T follicular helper cell (primary cell): ENCODE data around the gene SSRP1.
"Not testable (repeated sequence)": the region's sequence is repeated elsewhere in the genome, so short reads cannot be mapped to it uniquely, and the experiment has no call there.

Source experiments
- DNase-seq: peaks from one replicate; pipeline ENCODE4 v3.0.0-alpha.2; 2020; ENCODE audit warnings: low read depth

The SSRP1 gene

DNA sequence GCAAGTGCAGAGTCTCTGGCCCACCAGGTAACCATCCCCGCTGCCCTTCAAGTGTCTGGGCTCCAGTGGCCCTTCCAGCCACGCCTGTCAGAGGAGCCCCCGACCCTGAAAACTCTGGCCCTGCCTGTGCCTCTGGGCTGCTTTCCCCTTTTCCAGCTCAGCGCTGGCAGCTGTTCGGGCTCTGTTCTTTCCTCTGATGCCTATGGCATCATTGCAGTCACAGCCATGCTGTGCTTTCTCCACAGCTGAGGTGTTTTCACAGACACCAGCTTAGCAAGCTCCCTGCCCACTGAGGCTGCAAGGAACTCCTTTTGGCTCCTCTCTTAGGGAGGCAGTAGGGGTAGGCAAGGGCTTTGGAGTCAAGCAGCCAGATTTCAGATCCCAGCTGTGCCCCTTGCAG is 23.7 kb upstream of the SSRP1 start:
- no peak for DNase-seq

DNA sequence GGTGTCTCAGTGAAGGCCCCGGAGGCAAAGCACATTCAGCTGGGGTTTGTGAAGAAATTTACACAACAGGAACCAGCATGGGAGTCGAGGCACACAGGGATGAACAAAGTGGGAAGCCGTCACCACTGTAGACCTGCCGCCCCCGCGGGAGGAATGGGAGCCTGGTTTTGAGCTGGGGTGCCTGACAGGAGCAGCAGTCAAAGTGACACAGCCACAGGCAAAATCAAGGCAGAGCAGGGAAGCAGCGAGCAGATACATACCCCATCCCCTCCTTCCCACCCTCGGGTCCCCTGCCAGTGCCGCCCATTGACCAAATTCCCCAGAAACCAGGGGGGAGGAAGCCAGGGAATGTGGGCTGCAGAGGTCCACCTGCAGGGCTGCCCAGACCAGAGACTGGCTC is 23.3 kb upstream of the SSRP1 start:
- DNase-seq = no peak

DNA sequence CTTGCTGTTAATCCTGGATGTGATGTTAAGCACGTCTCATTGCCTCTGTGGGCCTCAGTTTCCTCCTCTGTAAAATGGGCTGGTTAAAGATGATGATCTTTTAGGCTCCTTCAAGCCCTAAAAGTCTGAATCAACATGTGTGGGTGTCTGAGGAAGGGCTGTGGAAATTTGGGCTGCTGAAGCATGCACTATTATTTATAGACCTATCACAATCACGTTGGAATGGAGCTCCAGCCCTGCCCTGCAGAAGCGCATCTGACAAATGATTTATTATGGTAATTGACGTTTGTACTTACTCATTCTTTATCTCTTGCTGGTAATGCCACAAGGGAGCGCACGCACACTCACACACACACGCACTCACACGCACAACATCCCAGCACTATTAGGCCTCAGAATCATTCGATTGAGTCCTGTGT is 22.9 kb upstream of the SSRP1 start:
- no peak for DNase-seq

DNA sequence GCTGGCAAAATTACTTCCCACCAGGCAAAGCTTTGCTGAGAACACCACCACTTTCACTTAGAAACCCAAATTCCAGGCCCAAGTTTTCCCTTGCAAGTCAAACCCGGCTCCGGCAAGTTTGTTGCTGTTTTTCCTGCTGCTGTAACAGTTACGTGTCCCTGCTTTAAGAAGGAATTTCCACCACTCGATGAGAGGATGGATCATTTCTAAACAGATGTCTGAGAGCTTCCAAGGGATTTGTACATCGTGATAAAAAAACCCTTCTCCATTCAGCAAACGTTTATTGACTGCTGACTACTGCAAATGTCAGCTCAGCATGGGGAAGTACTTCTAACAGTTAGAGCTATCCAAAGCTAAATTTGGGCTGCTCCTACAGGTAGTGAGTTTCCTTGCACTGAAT is 22.2 kb upstream of the SSRP1 start:
- no peak for DNase-seq

DNA sequence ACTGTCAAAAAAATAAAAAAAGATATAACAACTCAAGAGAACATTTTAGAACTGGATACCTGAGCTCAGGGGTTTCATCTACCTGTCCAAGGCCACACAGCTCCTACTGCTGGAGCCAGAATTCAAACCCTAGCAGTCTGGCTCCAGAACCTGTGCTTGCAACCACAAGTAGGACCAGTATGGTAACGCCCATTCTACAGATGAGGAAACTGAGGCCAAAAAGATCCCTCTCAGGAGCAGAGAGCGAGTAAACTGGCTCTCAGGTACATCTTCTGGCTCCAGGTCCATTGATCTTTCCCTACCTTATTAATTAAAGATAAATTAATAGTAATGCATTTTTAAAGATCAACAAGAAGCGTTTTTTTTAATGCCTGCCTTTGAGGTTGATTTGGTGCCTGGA is 21.6 kb upstream of the SSRP1 start:
- no peak for DNase-seq

DNA sequence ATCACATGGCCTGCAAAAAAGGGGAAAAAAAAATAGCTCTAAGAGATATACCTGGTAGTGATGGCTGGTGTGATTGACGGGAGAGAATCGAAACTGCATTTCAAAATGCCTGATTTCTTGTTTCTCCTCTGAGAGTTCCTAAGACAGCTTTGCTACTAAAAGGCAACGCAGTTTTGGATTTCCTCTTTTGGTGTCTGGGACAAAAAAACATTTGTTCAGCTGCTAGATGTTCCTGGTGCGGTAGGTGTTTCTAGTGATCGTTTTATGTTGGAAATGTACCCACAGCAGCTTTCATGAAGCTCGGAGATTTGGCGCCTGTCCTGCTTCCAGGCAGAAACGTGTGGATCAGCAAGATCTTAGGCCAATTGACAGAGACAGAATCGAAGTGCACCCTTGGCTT is 20.6 kb upstream of the SSRP1 start:
- DNase-seq = no peak

DNA sequence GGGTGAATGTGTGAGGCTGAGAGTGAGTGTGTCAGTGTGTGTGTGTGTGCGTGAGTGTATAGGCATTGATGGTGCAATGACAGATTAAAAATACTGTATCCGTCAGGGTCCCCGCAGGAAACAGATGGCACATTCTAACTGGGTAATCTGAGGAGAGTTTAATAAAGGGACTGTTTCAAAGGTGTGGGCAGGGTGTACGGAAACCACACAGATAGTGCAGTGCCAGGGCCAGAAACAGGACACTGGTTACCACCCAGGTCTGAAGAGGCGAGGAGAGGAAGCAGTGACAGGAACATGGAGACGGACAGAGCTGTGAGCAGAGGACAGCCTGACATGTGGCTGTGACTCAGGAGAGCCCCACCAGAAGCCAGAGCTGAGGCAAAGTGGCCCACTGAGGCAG is 19.0 kb upstream of the SSRP1 start:
- DNase-seq = no peak

DNA sequence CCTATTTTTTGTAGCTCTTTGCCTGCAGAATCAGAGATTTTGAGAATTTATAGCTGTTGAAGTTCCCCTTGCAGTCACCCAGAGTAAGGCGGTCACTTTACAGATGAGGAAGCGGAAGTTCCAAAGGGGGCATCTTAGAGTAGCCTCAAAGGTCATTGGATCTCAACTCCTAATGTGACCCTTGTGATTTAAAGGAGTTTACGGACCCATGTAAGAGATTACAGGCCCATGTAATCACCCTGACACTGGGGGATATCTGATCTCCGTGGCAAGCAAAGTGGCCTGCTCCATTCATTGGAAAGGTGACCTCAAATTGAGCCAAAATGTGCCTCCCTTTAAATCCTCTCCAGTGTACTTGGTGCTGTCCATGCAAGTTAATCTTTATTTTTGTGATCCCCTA is 18.2 kb upstream of the SSRP1 start:
- DNase-seq = no peak

DNA sequence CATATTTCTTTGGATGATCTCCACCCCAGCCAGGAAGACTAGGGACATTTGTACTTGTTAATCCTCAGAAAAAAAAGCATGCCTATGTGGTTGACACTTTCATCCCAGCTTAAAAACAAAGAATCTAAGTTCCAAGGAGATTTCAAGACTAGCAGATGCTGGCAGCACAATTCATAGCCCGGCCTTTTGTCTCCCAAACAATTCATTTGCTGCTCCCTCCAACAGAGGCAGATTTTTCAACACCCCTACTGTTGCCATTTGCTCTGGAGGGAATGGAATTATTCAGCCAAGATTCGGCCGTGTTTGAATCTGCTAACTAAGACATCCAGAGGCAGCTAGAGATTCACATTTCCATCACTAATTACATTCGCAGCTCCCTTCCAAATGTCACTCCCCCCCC is 17.8 kb upstream of the SSRP1 start:
- no peak for DNase-seq

DNA sequence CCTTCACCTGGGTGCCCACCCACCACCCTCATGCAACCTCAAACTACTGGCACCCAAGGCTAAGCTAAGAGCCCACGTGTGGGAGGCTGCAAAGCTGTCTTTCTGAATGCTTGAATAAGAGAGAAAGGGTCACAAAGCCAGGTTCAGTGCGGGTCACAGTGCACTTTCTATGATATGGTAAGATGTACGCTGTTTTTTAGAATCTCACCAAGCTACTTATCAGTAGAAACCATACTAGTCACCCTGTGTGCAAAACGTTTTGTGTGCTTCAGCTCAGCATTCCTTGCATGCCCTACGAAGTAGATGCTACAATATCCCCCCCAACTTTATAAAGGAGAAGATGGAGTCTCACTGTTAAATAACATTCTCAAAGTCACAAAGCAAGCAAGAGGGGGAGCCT is 17.3 kb upstream of the SSRP1 start:
- DNase-seq = no peak

DNA sequence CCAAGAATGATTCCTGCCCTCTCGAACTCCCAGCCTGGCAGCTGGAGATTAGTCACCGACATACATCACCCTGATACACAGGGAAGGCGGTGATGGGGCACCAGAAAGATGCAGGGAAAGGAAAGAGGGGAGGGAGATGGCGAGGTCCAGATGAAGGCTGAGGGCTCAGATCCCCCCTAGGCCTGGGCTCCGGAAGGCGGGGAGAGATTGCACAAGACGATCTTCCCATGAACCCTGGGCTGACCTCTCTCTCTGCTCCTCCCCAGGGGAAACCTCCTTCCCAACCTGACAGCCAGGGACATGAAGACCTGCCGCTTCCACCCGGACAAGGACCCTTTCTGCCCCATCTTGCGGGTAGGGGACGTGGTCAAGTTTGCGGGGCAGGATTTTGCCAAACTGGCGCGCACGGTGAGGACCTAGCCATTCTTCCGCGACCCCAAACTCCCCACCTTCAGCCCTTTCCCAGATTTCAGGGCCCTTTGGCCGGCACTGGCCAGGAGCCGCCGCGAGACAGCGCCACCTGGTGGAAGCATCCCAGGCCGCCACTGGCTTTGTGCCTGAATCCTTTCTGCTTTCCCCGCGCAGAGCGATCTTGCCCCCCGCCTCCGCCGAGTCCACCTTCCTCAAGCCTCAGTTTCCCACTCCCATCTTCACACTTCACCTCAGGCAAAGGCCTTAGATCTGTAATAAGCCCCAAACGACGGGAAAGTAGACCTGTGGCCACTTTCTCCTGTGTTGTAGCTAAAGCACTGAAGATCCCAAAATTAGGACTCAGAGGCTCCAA is 14.0 kb upstream of the SSRP1 start:
- DNase-seq = peak; percentile 37

DNA sequence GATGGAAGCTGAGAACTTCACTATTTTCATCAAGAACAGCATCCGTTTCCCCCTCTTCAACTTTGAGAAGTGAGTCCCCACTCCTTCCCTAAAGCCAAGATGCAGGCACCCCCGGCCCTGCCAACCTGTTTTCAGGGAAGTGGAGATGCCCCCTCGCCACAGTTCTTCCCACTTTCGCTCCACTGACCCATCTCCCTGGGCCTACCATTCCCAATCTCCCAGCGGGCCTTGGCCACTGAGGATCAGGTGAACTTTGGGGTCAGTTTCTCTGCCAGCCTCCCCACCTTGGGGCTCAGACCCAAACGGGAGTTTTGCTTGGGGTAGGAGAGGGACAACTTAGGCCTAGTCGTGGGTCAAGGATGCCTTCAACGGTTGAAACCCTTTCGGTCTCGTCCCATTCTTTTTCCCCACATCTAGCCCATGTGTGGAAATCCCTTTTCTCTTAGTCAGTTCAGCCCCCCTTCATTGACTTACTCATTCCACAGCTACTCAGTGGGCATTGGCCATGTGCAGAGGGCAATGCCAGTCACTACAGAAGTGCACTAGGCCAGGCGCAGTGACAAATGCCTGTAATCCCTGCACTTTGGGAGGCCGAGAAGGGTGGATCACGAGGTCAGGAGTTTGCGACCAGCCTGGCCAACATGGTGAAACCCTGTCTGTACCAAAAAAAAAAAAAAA is 13.1 kb upstream of the SSRP1 start:
- no peak for DNase-seq

DNA sequence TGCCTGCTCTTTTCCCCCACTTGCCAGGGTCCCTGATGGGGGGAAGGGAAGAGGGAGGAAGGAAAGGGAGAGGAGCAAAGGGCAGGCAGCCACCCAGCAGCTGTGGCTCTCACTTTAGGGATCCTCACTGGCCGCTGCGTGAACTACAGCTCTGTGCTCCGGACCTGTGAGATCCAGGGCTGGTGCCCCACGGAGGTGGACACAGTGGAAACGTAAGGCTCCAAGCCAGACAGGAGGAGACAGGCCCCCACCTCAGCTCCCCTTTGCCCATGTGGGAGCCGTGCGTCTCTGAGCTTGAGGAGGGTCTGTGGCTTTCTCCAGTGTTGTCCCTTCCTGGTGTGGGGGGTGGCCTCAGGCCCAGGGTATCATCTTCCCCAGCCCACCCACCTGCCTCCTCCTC is 12.4 kb upstream of the SSRP1 start:
- DNase-seq = no peak

DNA sequence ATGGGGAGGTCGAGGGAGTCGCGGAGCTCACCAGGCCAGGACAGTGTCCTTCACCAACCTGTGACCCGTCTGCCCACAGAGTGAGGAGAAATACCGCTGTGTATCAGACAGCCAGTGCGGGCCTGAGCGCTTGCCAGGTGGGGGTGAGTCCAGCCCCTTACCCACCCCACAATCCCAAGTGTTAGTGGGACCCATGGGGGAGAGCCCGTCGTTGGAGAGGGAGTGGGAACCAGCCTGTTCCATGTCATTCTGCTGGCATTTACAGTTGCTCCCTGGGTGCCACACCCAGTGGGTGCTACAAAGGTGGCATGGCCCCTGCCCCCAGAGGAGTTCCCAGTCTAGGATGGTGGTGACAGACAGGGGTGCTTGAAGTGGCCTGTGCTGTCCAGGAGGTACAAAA is 11.6 kb upstream of the SSRP1 start:
- DNase-seq = no peak

DNA sequence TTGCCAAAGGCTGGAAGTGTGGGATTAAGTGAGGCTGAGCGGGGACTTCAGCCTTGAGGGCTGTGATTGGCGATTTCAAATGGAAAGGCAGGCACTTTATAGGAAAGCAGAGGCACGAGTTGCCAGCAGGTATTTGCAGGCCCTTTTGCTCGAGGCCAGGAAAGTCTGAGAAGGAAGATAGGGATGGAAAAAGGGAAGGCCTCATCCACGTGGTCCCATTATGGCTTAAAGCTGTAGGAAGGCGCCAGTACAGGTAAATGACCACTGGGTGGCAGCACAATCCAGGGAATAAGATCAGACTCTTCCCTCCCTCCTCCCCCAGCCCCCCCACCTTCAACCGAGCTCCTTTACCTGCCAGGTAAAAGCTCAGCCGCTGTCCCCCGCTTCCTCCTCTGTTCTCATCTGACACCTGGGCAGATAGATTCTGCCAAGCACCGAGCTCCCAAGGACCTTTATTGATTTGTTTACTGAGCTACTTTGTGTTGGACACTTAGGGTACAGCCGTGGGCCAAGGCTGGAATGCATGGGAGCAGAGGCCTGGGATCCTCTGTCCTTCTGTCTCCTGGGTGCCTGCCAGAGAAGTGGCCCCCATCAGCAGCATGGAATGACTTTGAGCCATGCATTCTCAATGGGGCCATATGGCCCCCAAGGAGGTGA is 10.0 kb upstream of the SSRP1 start:
- DNase-seq = peak; percentile 59

DNA sequence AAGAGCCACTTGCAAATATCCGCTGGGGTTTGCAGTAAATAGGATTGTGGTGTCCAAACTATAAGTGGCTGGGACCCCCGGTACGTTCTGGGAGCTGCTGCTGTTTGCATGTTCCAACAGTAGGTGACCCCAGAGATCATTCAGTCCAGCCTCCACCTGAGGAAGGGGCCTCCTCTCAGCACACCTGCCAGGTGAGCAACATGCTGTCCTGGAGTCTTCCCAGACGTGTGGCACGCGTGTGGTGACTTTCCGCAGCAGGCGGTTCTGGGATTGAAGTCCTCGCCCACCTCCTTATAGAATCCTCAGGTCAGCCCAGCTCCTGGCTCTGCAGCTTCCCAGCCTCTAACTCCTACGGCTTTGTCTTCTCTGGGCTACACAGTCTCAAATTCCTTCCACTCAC is 9.1 kb upstream of the SSRP1 start:
- DNase-seq = no peak

DNA sequence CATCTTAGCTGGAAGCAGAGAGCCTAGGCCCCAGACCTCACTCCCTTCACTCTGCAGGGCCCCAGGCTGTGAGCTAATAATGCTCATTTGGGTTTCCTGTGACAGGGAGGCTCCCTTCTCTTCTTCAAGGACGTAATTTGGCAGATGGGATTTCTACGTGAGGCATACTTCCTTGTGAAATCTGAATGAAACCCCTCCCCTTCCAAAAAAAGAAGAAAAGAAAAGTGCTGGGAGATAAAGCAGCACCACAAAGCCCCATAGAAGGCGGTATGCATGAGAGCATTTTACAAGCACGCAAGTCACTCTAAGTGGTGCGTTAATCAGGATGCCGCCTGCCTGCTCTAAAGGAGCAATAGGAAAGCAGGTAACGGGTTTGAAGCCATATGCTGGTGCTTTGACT is 8.1 kb upstream of the SSRP1 start:
- no peak for DNase-seq

DNA sequence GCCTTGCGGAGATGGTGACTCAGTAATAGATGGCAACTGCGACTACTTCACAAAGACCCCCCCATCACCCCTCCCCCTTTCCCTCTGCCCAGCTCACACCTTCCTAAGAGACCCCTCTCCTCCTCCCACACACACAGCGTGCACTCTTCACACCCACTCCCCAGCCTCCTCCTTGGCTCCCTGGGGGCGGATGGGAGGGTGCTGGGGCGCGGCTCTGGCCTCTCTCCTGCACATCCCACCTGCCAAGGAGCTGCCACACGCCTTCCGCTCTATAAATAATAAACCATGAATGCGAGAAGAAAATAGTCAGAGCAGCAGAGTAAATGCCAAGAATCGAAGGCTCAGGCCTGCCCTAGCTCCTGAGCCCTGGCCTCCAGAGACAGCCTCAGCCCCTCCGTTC is 7.0 kb upstream of the SSRP1 start:
- DNase-seq = no peak

DNA sequence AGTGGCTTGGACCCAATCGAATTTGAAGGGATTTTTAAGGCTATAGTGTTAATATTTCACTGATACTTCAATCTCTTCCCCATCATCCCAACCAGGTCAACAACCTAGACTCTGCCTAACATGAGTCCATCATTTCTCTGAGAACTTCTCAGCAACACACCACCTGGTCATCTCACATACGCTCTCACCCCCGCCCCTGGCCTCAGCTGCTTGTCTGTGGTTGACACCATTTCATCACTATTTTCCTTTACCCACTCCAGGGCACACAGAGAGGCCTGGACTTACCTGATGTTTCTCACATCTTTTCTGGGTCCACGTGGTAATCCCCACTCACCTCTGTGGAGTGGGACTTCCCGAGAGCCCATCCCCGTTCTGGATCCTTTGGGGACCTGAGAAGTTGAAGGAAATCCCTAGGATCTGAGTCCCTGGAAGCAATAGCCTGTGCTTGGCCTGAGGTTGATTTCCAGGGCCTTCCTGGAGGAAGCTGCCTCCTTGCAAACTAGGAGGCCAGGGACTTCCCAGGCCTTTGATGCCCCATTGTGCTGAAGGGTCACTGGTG is 5.6 kb upstream of the SSRP1 start:
- DNase-seq = no peak

DNA sequence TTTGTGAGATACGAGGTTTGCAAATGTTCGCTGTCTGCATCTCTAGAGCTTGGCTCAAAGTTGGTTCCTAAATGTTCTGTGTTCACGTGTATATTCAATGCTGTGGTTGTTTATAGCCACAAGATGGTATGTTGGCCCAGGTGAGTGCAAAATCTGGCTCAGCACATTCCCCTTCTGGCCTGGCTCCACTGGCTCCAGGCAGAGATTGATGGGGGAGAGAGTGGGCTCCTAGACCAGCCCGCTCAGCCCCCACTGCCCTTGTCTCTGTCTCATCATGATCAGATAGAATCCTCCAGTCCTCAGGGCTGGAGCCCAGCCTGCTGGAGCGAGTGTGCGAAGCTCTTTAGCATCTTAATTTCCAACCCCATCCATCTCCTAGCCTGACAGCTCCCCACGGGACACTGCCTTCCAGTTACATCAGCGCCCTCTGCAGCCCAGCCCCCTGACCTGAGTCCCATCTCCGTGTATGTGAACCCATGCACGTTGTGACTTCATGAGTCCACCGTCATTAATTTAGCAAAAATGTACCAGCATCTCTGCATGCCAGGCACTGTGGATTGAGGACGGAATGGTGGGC is 4.4 kb upstream of the SSRP1 start:
- no peak for DNase-seq

DNA sequence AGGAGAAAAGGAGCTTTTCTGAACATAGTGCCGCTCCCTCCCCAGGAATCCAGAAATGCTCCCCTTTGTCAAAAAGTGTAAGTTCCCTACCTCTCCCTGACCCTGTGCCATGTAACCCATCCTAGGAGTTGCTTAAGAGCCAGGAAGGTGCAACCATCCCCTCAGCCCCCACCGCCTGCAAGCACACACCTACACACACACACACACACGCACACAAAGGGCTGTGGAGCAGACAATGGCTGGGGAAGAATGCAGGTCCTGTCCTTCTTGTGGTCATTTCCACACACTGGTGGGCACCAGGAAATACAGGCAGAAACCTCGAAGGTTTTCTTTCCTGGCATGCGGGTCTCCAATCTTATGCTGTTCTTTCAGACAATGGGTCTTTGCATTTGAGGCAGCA is 3.6 kb upstream of the SSRP1 start:
- DNase-seq = no peak

DNA sequence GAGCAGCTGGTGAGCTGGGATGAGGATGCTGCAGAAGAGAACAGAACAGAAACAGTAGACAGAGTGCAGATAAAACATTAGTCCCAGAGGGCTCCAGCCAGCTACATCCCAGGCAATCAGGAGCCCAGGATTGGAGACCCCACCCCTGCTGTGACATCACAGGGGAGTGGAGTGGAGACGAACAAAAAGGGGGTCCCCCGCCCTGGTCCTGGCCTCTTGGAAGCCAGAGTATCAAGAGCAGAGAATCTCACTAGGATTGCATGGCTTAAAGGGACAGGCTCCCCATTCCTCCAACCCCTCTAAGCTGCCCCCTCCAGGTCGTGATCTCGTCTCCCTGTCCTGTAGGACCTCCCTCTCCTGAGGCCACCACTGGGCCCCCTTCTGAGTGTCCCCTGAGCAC is 2.5 kb upstream of the SSRP1 start, which contains the start of gene P2RX3:
P2RX3 (plus strand) TSS at position 211 of the 400 bp plus-strand sequence. CDS start 199 bp downstream, outside the sequence.
- DNase-seq = no peak

DNA sequence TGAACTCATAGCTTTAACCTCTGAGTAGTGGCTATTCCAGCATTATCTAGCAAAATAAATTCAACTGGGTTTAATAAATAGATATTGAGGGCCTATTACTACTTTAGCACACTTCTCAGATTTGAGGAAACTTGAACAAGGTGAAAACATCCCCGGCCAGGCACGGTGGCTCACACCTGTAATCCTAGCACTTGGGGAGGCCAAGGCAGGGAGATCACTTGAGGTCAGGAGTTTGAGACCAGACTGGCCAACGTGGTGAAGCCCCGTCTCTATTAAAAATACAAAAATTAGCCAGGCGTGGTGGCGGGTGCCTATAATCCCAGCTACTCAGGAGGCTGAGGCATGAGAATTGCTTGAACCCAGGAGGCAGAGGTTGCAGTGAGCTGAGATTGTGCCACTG is 1.2 kb upstream of the SSRP1 start:
- not testable (repeated sequence) for DNase-seq
